ENCODE measurements around the gene SMAD4. TPM values are rescaled to one million over a fixed set of nuclear protein-coding genes. Genes with fewer than 3 reads are reported as not detected.

Gene SMAD4
- total and polyA plus RNA-seq, 2 of the 8 experiments (the other 6 are each of a cell fraction or from before 2014, with no cell fraction given) = 86.5 to 139 TPM

DNA sequence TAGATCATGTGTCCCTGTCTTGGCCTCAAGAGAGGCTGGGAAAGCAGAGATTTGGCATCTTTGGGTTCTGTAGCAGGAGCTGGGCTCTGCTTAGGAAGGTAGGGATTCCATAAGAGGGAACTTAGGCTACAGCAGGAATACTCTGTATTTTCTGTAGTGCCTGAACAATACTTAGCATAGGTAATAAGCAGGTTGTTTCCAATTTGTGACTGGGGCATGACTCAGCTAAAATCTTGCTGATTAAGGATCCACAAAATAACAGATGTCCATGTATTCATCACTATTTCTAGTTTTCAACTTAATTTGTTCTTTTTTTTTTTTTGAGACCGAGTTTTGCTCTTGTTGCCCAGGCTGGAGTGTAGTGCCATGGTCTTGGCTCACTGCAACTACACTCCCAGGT, 68.5 kb downstream of the SMAD4 start:
- no peak overlapping the region for H2BK12ac ChIP-seq (ENCODE audit: low read depth, low read length)
- no peak overlapping the region for H3K4me2 ChIP-seq (ENCODE audit: insufficient read depth in 1 of 2, low read depth in 2 of 2, low read length in 2 of 2)
- no peaks in the 10 kb centered on the region for H3K27me3 ChIP-seq (replicated peaks in 1 of 4; ENCODE audit: control insufficient read depth in 3 of 4, extremely low read depth in 1 of 4, insufficient read depth in 3 of 4, low read length in 3 of 4)
- 67% methylated on average over 1 of the region's 1 CpG; no CpG with 5 or more reads in 1 of the 2 experiments for WGBS, 2 experiments (ENCODE audit: extremely low coverage in 1 of 2, insufficient coverage in 1 of 2, insufficient read length in 1 of 2, insufficient replicate concordance in 2 of 2, low coverage in 1 of 2, low lambda C conversion rate in 2 of 2, missing lambda C conversion rate in 1 of 2)
- no peak overlapping the region; the same call in 1 of the 2 replicates for H2BK5ac ChIP-seq (ENCODE audit: low read depth, low read length)
- DNase-seq (ENCODE audit: low read depth in 1 of 2, low spot score in 2 of 2) (no peak), FAIRE-seq (no peak)
- H4K91ac ChIP-seq (replicated peaks; ENCODE audit: insufficient read length, low read length) = no peak overlapping the region
- H3K9me3 ChIP-seq (ENCODE audit: insufficient read depth in 2 of 2, low read depth in 1 of 2, low read length in 1 of 2) = no peaks in the 10 kb centered on the region; a peak in 2 of 4 replicates
- no peak overlapping the region for H3K14ac ChIP-seq (ENCODE audit: insufficient read length)
- TF ChIP-seq MAFK (IDR thresholded peaks at IDR 0.05; ENCODE audit: low read depth, low read length) (peak; percentile 55; the same call in 1 of the 2 replicates), POLR2AphosphoS5 (IDR thresholded peaks at IDR 0.05; ENCODE audit: low read depth, low read length) (no peak), BACH1 (IDR thresholded peaks at IDR 0.05; ENCODE audit: low read length) (peak; percentile 66), NANOG (IDR thresholded peaks at IDR 0.05; ENCODE audit: insufficient read depth, low read depth, low read length, poor library complexity, severe bottlenecking) (no peak), SUZ12 (IDR thresholded peaks at IDR 0.05; ENCODE audit: low read length) (no peak), YY1 (IDR thresholded peaks at IDR 0.05; ENCODE audit: low read depth, low read length) (no peak), TEAD4 (IDR thresholded peaks at IDR 0.05; ENCODE audit: low read depth, low read length) (no peak), TAF1 (IDR thresholded peaks at IDR 0.05; ENCODE audit: low read depth, low read length) (no peak), BCL11A (IDR thresholded peaks at IDR 0.05; ENCODE audit: low read depth in 2 of 2, low read length in 2 of 2) (no peak)
- H3K4me3 ChIP-seq (ENCODE audit: extremely low read depth in 1 of 4, insufficient read depth in 2 of 4, low read depth in 3 of 4, low read length in 4 of 4) = no peak overlapping the region
- H4K5ac ChIP-seq (ENCODE audit: insufficient read length, low read depth, low read length) = no peak overlapping the region
- no peak overlapping the region for H3K18ac ChIP-seq (ENCODE audit: extremely low read depth, low read length)
- H2BK120ac ChIP-seq (replicated peaks; ENCODE audit: low read depth, low read length) = no peak overlapping the region
- no peak overlapping the region for H3K4ac ChIP-seq (replicated peaks; ENCODE audit: insufficient read length, low read depth, low read length)
- H2AFZ ChIP-seq (ENCODE audit: low read length) = no peak overlapping the region
- H3K27ac ChIP-seq (ENCODE audit: low read depth, low read length) = no peak overlapping the region
- H2BK20ac ChIP-seq (ENCODE audit: low read length) = no peak overlapping the region
- no peak overlapping the region for H3K9ac ChIP-seq (replicated peaks in 1 of 4; ENCODE audit: extremely low read depth in 1 of 4, low read depth in 3 of 4, low read length in 3 of 4)
- H3K4me1 ChIP-seq (replicated peaks in 1 of 4; ENCODE audit: control insufficient read depth in 3 of 4, insufficient read depth in 4 of 4, low read length in 3 of 4) = no peaks in the 10 kb centered on the region
- no peak overlapping the region for H4K8ac ChIP-seq (ENCODE audit: extremely low read depth, insufficient read depth, low read length)
- ChIA-PET POLR2A (ENCODE audit: partially characterized antibody) (no interaction called here), CTCF (ENCODE audit: partially characterized antibody) (interaction anchor here (0.6 to 1.0 kb wide), 2 partner anchors 9 to 11 kb away, joined by 3 read pairs; no protein-coding TSS in a partner anchor)
- H3K23ac ChIP-seq (ENCODE audit: insufficient read length) = no peak overlapping the region
- no peaks in the 10 kb centered on the region for H3K79me2 ChIP-seq (ENCODE audit: control insufficient read depth in 1 of 2, insufficient read depth in 2 of 2, low read length in 2 of 2)
- no peaks in the 10 kb centered on the region for H3K79me1 ChIP-seq (ENCODE audit: low read depth, low read length)
- H4K20me1 ChIP-seq (replicated peaks in 1 of 2; ENCODE audit: control insufficient read depth in 1 of 2, insufficient read depth in 2 of 2, low read length in 2 of 2) = no peaks in the 10 kb centered on the region
- no peaks in the 10 kb centered on the region for H3K36me3 ChIP-seq (ENCODE audit: control insufficient read depth in 2 of 4, insufficient read depth in 4 of 4, low read length in 3 of 4)
- H3K56ac ChIP-seq (replicated peaks; ENCODE audit: insufficient read length, low read depth, low read length) = no peak overlapping the region
- no peak overlapping the region for H2BK15ac ChIP-seq (ENCODE audit: low read length)
- no peak overlapping the region for H2AK5ac ChIP-seq (ENCODE audit: low read depth, low read length)
- no peaks in the 10 kb centered on the region for H3K23me2 ChIP-seq (ENCODE audit: low read depth, low read length)

All from H1 (cell line).